HL-60/S4 (cell line): ENCODE measurements around the gene ERFL.

Experiments
- in situ Hi-C: fragments of 300-500 bp; cut with MboI; formaldehyde crosslinking; loops from 2 replicates; pipeline ENCODE4 v1.14.3; 2022; ENCODE audit warnings: low sequenced_read_pairs

ERFL gene

DNA sequence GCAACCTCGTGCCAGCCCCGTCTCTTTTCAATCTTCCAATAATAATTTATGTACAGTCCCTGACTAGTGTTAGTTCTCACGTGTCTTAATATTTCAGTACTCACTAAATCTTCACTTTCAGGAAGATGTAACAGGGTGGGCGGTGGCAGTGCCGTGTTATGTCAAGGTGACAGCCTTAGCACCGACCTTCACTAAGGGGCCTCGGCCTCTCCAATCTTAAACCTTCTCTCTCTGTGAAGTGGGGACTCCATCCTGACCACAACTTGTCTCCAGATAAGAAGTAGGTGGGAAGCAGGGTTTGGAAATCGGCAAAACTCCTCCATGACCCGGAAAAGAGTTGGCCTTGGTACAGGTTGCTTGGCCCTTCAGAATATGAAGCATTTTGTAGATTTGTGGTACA is 66.4 kb downstream of the ERFL start:
- in situ Hi-C loops = loop anchor here (5.0 kb wide), 1 partner anchor 85 kb away; no protein-coding TSS in a partner anchor

DNA sequence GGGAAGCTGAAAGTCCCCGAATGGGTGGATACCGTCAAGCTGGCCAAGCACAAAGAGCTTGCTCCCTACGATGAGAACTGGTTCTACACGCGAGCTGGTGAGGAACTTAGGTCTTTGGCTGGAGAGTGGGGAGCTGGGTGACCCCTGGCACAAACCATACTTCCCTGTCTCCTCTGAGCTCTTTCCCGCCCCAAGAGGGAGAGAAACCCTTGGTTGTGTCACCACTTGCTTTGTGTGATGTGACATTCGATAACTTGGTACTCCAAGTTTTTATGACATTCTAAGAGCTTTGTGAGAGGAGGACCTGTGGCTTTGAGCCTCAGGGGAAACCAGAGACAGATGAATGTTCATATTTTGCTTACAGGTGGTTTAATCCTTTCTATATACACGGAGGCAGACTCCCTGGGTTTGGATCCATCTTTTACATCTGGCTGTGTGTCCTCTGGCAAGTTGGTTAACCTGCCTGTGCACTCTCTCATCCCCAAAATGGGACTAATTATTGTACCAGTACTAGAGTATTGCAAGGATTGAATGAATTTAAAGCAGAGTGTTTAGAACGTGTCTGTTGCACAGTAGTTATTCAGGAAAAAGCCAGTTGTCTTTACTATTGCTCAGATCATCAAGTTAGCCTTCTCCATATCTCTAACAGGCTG is 67.0 kb downstream of the ERFL start:
- in situ Hi-C loops = loop anchor here (5.0 kb wide), 1 partner anchor 86 kb away; no protein-coding TSS in a partner anchor

- in situ Hi-C loops = loop anchor here (5.0 kb wide), 1 partner anchor 87 kb away; no protein-coding TSS in a partner anchor
Observed at GRCh38 chr19:41860419-41861115, 67.7 kb downstream of the ERFL start.

DNA sequence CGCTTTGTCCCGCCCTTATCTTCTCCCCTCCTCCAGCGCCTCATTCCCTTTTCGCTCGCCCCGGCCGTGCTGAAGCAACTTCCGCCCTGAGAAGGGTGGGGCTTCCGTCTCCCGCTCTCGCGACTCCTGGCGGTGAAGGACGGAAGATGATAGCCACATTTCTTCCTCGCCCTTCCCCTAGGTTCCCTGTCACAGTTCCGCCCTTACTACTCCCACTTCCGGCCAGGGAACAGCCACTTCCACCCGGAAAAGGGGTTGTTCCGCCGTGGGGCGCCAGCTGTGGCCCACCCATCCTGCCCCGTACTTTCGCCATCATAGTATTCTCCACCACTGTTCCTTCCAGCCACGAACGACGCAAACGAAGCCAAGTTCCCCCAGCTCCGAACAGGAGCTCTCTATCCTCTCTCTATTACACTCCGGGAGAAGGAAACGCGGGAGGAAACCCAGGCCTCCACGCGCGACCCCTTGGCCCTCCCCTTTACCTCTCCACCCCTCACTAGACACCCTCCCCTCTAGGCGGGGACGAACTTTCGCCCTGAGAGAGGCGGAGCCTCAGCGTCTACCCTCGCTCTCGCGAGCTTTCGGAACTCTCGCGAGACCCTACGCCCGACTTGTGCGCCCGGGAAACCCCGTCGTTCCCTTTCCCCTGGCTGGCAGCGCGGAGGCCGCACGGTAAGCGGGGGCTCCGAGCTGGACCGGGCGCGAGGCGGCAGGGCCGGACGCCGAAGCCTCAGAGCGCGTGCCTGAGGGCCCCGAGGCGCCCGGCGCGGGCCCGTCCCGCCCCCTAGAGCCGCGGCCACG is 68.4 kb downstream of the ERFL start, which contains the start of gene RPS19:
Gene RPS19, plus strand, starts transcription at position 638 of the 801 bp plus-strand sequence. CDS start 520 bp downstream, outside the sequence.
- in situ Hi-C loops = loop anchor here (5.0 kb wide), 1 partner anchor 87 kb away; no protein-coding TSS in a partner anchor

GRCh38 chr19:41859213-41859617 is 69.0 kb downstream of the ERFL start:
- in situ Hi-C loops = no loop called here
